Neuronal stem cell (in vitro differentiated cells): ENCODE results near the gene HMGCS2.

Experiments used
- DNase-seq: peaks from one replicate; pipeline ENCODE4 v3.0.0-alpha.2; 2013; ENCODE audit warnings: low spot score
- H2AFZ ChIP-seq: one replicate; pipeline ENCODE4 v1.6.1; 2013; ENCODE audit warnings: mild to moderate bottlenecking, low read length, inconsistent platforms
- H2AK5ac ChIP-seq: 2 replicates; pipeline ENCODE4 v1.6.1; 2013; ENCODE audit warnings: low read depth, mild to moderate bottlenecking, inconsistent platforms, low read length, moderate library complexity, mixed read lengths
- H2BK120ac ChIP-seq: 2 replicates; pipeline ENCODE4 v1.6.1; 2013; ENCODE audit warnings: low read depth, mild to moderate bottlenecking, inconsistent platforms, low read length, moderate library complexity, mixed read lengths
- H2BK12ac ChIP-seq: one replicate; pipeline ENCODE4 v1.6.1; 2013; ENCODE audit warnings: low read length, inconsistent platforms
- H2BK15ac ChIP-seq: 2 replicates; pipeline ENCODE4 v1.6.1; 2013; ENCODE audit warnings: mild to moderate bottlenecking, low read length, inconsistent platforms, mixed read lengths
- H2BK5ac ChIP-seq: one replicate; pipeline ENCODE4 v1.6.1; 2013; ENCODE audit warnings: inconsistent platforms, mild to moderate bottlenecking, low read length, moderate library complexity
- H3K14ac ChIP-seq: one replicate; pipeline ENCODE4 v1.6.1; 2013; ENCODE audit warnings: low read length, inconsistent platforms
- H3K18ac ChIP-seq: 2 replicates; pipeline ENCODE4 v1.6.1; 2013; ENCODE audit warnings: low read length, inconsistent platforms
- H3K23ac ChIP-seq: 2 replicates; pipeline ENCODE4 v1.6.1; 2013; ENCODE audit warnings: low read depth, mild to moderate bottlenecking, mixed read lengths, low read length, inconsistent platforms; ENCODE audit not compliant: poor library complexity
- H3K27ac ChIP-seq: replicated peaks from 3 replicates; pipeline ENCODE4 v1.5.1; 2013; ENCODE audit warnings: low read length, inconsistent platforms
- H3K27me3 ChIP-seq, 3 experiments: 2 replicates each; pipeline ENCODE4 v1.6.1; 2013; ENCODE audit warnings: low read length in 3 of 3, mild to moderate bottlenecking in 2 of 3, inconsistent platforms in 1 of 3, low read depth in 1 of 3, mixed read lengths in 1 of 3, moderate library complexity in 1 of 3; ENCODE audit not compliant: control insufficient read depth in 3 of 3, insufficient read depth in 3 of 3
- H3K36me3 ChIP-seq, 2 donors: replicated peaks in 1 of 2; 2 replicates each; pipeline ENCODE4 v1.6.1; 2013; ENCODE audit warnings: low read length in 2 of 2; ENCODE audit not compliant: control insufficient read depth in 2 of 2, insufficient read depth in 2 of 2
- H3K4ac ChIP-seq: 2 replicates; pipeline ENCODE4 v1.6.1; 2013; ENCODE audit warnings: inconsistent platforms, mild to moderate bottlenecking, low read length, moderate library complexity
- H3K4me1 ChIP-seq, 2 donors: 1 replicate in 1 of 2; 2 replicates in 1 of 2; pipeline ENCODE4 v1.6.1; 2013; ENCODE audit warnings: low read length in 2 of 2, low read depth in 1 of 2; ENCODE audit not compliant: control insufficient read depth in 2 of 2, insufficient read depth in 1 of 2
- H3K4me2 ChIP-seq: one replicate; pipeline ENCODE4 v1.6.1; 2013; ENCODE audit warnings: mild to moderate bottlenecking, low read length, inconsistent platforms; ENCODE audit not compliant: insufficient read depth, poor library complexity, severe bottlenecking
- H3K4me3 ChIP-seq, 2 donors: 2 replicates each; pipeline ENCODE4 v1.5.1; 2013; ENCODE audit warnings: low read length in 2 of 2, mild to moderate bottlenecking in 2 of 2, inconsistent platforms in 1 of 2, moderate library complexity in 1 of 2
- H3K79me1 ChIP-seq: one replicate; pipeline ENCODE4 v1.6.1; 2013; ENCODE audit warnings: low read depth, mild to moderate bottlenecking, inconsistent platforms, low read length, moderate library complexity
- H3K9ac ChIP-seq: one replicate; pipeline ENCODE4 v1.6.1; 2013; ENCODE audit warnings: mild to moderate bottlenecking, low read depth, low read length, inconsistent platforms; ENCODE audit not compliant: poor library complexity
- H3K9me3 ChIP-seq, 2 donors: replicated peaks in 1 of 2; 2 replicates each; pipeline versions ENCODE3 to v1.6.1; 2013; ENCODE audit warnings: low read length in 2 of 2, mild to moderate bottlenecking in 2 of 2, inconsistent platforms in 1 of 2, low read depth in 1 of 2, mixed read lengths in 1 of 2, moderate library complexity in 1 of 2; ENCODE audit not compliant: control insufficient read depth in 2 of 2, insufficient read depth in 1 of 2
- H4K8ac ChIP-seq: one replicate; pipeline ENCODE4 v1.6.1; 2013; ENCODE audit warnings: low read depth, mild to moderate bottlenecking, inconsistent platforms, low read length, moderate library complexity
- H4K91ac ChIP-seq: one replicate; pipeline ENCODE4 v1.6.1; 2013; ENCODE audit warnings: low read length, low read depth, mild to moderate bottlenecking, inconsistent platforms; ENCODE audit not compliant: poor library complexity
- WGBS, 2 donors: extraction: QIAGEN DNeasy Blood & Tissue Kit; methylation state at CpG; one replicate each; pipeline ENCODE4 v1.1.7; 2013; ENCODE audit warnings: missing lambda C conversion rate in 2 of 2, mixed read lengths in 1 of 2; ENCODE audit not compliant: insufficient read length in 2 of 2, insufficient replicate concordance in 1 of 2; ENCODE audit errors: extremely low coverage in 2 of 2; 5-methylcytosine and 5-hydroxymethylcytosine counted together

The HMGCS2 gene

DNA sequence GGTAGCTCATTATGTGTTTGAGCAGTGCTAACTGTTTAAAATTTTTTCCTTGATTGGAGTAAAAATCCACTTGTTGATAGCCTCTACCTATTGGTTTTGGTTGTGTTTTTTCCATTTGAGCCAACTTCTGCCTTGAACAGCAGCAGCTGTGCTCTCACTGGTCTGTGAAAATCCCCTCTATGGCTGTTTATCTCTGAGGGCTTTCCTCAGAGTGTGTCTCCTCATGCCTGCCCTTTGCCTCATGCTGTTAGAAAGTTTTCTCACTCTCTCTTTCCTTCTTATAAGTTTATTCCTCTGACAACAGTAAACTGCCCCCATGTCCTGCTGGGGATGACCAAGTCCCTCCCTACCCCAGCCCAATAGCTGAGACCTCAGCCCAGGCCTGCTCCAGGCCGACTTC, 28.5 kb upstream of the HMGCS2 start:
- no peak overlapping the region for H4K91ac ChIP-seq
- H3K4me3 ChIP-seq = no peak overlapping the region
- no peak overlapping the region for H2AK5ac ChIP-seq
- H3K18ac ChIP-seq = no peak overlapping the region
- H3K27ac ChIP-seq = no peak overlapping the region
- no peaks in the 10 kb centered on the region for H3K36me3 ChIP-seq
- H3K23ac ChIP-seq = no peak overlapping the region
- no CpG with 5 or more reads among the region's 1 CpG for WGBS, 2 donors
- H3K9ac ChIP-seq = no peak overlapping the region
- DNase-seq = no peak
- no peak overlapping the region for H2BK120ac ChIP-seq
- no peak overlapping the region for H3K4me2 ChIP-seq
- no peak overlapping the region for H2BK5ac ChIP-seq
- no peak overlapping the region for H4K8ac ChIP-seq
- H3K4ac ChIP-seq = no peak overlapping the region
- H3K27me3 ChIP-seq = peaks cover 0 to 22% (median 0%) of the 10 kb centered on the region in 3 experiments
- H3K79me1 ChIP-seq = no peaks in the 10 kb centered on the region
- H2BK12ac ChIP-seq = no peak overlapping the region
- no peak overlapping the region for H2AFZ ChIP-seq
- H3K4me1 ChIP-seq = peaks cover 0 to 7% of the 10 kb centered on the region in 2 donors
- H3K9me3 ChIP-seq = no peaks in the 10 kb centered on the region
- H3K14ac ChIP-seq = no peak overlapping the region
- H2BK15ac ChIP-seq = no peak overlapping the region

GRCh38 chr1:119795261-119796200, 26.8 kb upstream of the HMGCS2 start:
- Histone ChIP-seq H2BK15ac (peak overlapping the region; percentile 2), H2BK5ac (no peak overlapping the region), H2AK5ac (no peak overlapping the region), H3K14ac (no peak overlapping the region), H3K9ac (peak overlapping the region; percentile 25), H3K4me1 (peaks cover 0 to 13% of the 10 kb centered on the region in 2 donors), H4K91ac (no peak overlapping the region), H3K4ac (no peak overlapping the region), H2AFZ (no peak overlapping the region), H2BK12ac (no peak overlapping the region), H3K36me3 (no peaks in the 10 kb centered on the region), H3K18ac (peak overlapping the region; percentile 53), H3K9me3 (no peaks in the 10 kb centered on the region), H3K79me1 (no peaks in the 10 kb centered on the region), H3K27ac (no peak overlapping the region), H3K23ac (no peak overlapping the region), H2BK120ac (no peak overlapping the region), H3K4me2 (no peak overlapping the region), H3K4me3 (no peak overlapping the region), H3K27me3 (peaks cover 0 to 16% (median 0%) of the 10 kb centered on the region in 3 experiments), H4K8ac (no peak overlapping the region)
- no CpG with 5 or more reads among the region's 9 CpGs for WGBS, 2 donors
- no peak for DNase-seq

DNA sequence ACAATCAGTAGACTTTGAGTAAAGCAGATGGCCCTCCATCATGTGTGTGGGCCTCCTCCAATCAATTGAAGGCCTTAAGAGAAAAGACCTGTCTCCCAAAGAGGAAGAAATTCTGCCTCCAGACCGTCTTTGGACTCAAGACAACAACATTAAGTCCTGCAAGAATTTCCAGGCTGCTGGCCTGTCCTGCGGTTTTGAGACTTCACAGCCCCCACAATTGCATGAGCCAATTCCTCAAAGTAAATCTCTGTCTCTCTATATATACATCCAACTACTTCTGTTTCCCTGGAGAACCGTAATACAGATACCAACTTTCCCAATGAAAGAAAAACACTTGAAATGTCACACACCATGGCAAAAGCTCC, 26.2 kb upstream of the HMGCS2 start:
- H3K18ac ChIP-seq = no peak overlapping the region
- no peak overlapping the region for H2BK120ac ChIP-seq
- H3K36me3 ChIP-seq = no peaks in the 10 kb centered on the region
- no peak overlapping the region for H2BK5ac ChIP-seq
- no peaks in the 10 kb centered on the region for H3K9me3 ChIP-seq
- H2BK12ac ChIP-seq = no peak overlapping the region
- H3K4me1 ChIP-seq = peaks cover 0 to 13% of the 10 kb centered on the region in 2 donors
- no peak overlapping the region for H3K9ac ChIP-seq
- no peak overlapping the region for H4K91ac ChIP-seq
- H3K27ac ChIP-seq = no peak overlapping the region
- H3K23ac ChIP-seq = no peak overlapping the region
- no peak overlapping the region for H3K4me2 ChIP-seq
- H2AK5ac ChIP-seq = no peak overlapping the region
- no peak overlapping the region for H3K4me3 ChIP-seq
- H2AFZ ChIP-seq = no peak overlapping the region
- H4K8ac ChIP-seq = no peak overlapping the region
- no peaks in the 10 kb centered on the region for H3K79me1 ChIP-seq
- WGBS, 2 donors = no CpG with 5 or more reads among the region's 3 CpGs
- peaks cover 0 to 14% (median 0%) of the 10 kb centered on the region in 3 experiments for H3K27me3 ChIP-seq
- no peak overlapping the region for H3K4ac ChIP-seq
- H2BK15ac ChIP-seq = no peak overlapping the region
- DNase-seq = no peak
- no peak overlapping the region for H3K14ac ChIP-seq

DNA sequence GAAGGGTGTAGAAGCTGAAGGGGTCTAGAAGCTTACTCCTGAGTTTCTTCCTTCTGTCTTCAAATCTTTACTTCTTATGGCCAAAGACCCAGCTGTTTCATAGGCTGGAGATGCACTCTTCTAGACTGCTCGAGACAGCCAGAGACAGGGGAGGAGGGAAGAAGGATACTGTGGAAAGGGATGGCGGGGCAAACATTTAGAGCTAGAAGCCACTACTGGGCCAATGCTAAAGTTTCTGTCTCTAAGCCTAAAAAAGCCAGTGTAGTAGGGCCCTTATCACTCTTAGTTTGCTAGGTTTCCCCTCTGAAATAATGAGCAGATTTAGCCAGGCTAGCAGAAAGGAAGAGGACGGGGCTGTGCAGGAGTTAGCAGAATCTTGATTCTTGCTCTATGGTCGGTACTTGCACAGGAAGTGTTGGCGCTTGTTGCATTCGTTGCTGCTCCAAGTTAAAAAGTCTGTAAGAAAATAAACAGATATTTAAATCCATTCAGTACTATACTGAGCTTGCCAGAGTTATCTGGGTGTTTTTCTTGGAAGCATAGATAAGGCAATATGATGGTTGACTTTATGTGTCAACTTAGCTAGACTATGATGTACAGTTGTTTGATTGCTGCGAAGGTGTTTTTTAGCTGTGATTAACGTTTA, 25.6 kb upstream of the HMGCS2 start:
- H2BK120ac ChIP-seq = no peak overlapping the region
- no peak overlapping the region for H3K27ac ChIP-seq
- H3K4me3 ChIP-seq = no peak overlapping the region
- no peak overlapping the region for H2BK5ac ChIP-seq
- no peak overlapping the region for H4K8ac ChIP-seq
- no peaks in the 10 kb centered on the region for H3K9me3 ChIP-seq
- H2AK5ac ChIP-seq = no peak overlapping the region
- H3K18ac ChIP-seq = no peak overlapping the region
- H3K14ac ChIP-seq = no peak overlapping the region
- peaks cover 0 to 13% of the 10 kb centered on the region in 2 donors for H3K4me1 ChIP-seq
- no peak for DNase-seq
- WGBS, 2 donors = no CpG with 5 or more reads among the region's 8 CpGs
- no peak overlapping the region for H3K4me2 ChIP-seq
- no peak overlapping the region for H2BK15ac ChIP-seq
- H4K91ac ChIP-seq = no peak overlapping the region
- H3K27me3 ChIP-seq = peaks cover 0 to 11% (median 0%) of the 10 kb centered on the region in 3 experiments
- H2AFZ ChIP-seq = no peak overlapping the region
- H3K23ac ChIP-seq = no peak overlapping the region
- H3K9ac ChIP-seq = no peak overlapping the region
- H3K79me1 ChIP-seq = no peaks in the 10 kb centered on the region
- no peak overlapping the region for H3K4ac ChIP-seq
- no peak overlapping the region for H2BK12ac ChIP-seq
- no peaks in the 10 kb centered on the region for H3K36me3 ChIP-seq
